ENCODE data around the gene CLEC14A. TPM values are rescaled to one million over a fixed set of nuclear protein-coding genes. Genes with fewer than 3 reads are reported as not detected.

The CLEC14A gene
- polyA plus RNA-seq, 1 donor (not counting 4 experiments of a cell fraction or from before 2014, with no cell fraction given) = not detected

GRCh38 chr14:38204719-38205115 lies 51.2 kb downstream of the CLEC14A start:
- peaks cover 29% of the 10 kb centered on the region for H3K27me3 ChIP-seq (ENCODE audit: control insufficient read depth, extremely low read depth, insufficient read depth, low read length)
- dilution Hi-C loops (cut with MboI; ENCODE audit: extremely low pct_ligation_motif_present, low sequenced_read_pairs) = no loop called here
- no peak overlapping the region for H3K4me2 ChIP-seq (ENCODE audit: control insufficient read depth, extremely low read depth, insufficient read depth, low read depth, low read length)
- no peak overlapping the region for H3K9ac ChIP-seq (ENCODE audit: control insufficient read depth, extremely low read depth, insufficient read depth, low read length)
- no peaks in the 10 kb centered on the region for H4K20me1 ChIP-seq (ENCODE audit: control insufficient read depth, extremely low read depth, insufficient read depth, low read length)
- H3K79me2 ChIP-seq (ENCODE audit: control insufficient read depth, insufficient read depth, low read length) = no peaks in the 10 kb centered on the region
- H3K9me1 ChIP-seq (ENCODE audit: control insufficient read depth, extremely low read depth, insufficient read depth, low read length) = no peaks in the 10 kb centered on the region
- H3K27ac ChIP-seq (ENCODE audit: control insufficient read depth, insufficient read depth, low read length) = no peak overlapping the region
- no peak for DNase-seq (ENCODE audit: low read depth, low spot score)
- H3K4me1 ChIP-seq (ENCODE audit: control insufficient read depth, extremely low read depth, insufficient read depth, low read length) = peaks cover 36% of the 10 kb centered on the region
- peaks cover 1% of the 10 kb centered on the region for H3K9me3 ChIP-seq (ENCODE audit: control insufficient read depth, low read depth, low read length)
- H2AFZ ChIP-seq (ENCODE audit: control insufficient read depth, low read length) = no peak overlapping the region
- no peak for FAIRE-seq
- H3K4me3 ChIP-seq (ENCODE audit: control insufficient read depth in 2 of 3, extremely low read depth in 1 of 3, insufficient read depth in 2 of 3, low read depth in 1 of 3, low read length in 3 of 3) = no peak overlapping the region
- TF ChIP-seq CTCF (optimal IDR thresholded peaks at IDR 0.05 in 1 of 3, IDR thresholded peaks at IDR 0.05 in 1 of 3, conservative IDR thresholded peaks at IDR 0.05 in 1 of 3; ENCODE audit: extremely low read depth in 1 of 3, insufficient read depth in 2 of 3, low read length in 3 of 3) = no peak
- no peaks in the 10 kb centered on the region for H3K36me3 ChIP-seq (ENCODE audit: control insufficient read depth in 2 of 2, extremely low read depth in 1 of 2, insufficient read depth in 2 of 2, low read length in 2 of 2)

Other genes starting within 250 kb of the CLEC14A start
- 0.03 to 0.05 TPM in 2 of 3 replicates, not detected in the other for gene SSTR1, start 48.2 kb downstream of the CLEC14A start, polyA plus RNA-seq

All from keratinocyte (primary cell).